NOMO-1 treated with dmso at 0.1 percent for 144 hours (cell line): ENCODE measurements around the gene SPZ1.
"Not testable (repeated sequence)": the region's sequence is repeated elsewhere in the genome, so short reads cannot be mapped to it uniquely, and the experiment has no call there.

ENCODE experiments used
- DNase-seq: peaks from one replicate; lab custom pipeline; 2025; ENCODE audit not compliant: unreplicated experiment; lab: John Stamatoyannopoulos, UW

Gene SPZ1

DNA sequence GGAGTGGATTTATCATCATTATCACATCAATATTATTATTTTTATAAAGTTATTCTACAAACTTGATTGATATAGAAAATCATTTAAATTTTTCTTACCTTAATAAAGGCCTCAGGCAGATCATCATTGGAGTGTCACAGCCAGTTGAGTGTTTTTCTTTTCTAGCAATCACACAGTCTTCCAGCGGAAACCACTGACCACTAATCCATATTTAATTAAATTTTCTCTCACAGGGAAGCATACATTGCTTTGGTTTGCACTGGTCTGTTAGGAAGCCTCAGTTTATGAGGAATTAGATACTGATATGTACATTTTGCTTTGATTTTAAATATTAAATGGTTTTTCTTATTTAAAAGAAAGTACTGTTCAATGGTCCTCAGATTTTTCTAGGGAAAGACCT lies 6.7 kb downstream of the SPZ1 start:
- DNase-seq = no peak

DNA sequence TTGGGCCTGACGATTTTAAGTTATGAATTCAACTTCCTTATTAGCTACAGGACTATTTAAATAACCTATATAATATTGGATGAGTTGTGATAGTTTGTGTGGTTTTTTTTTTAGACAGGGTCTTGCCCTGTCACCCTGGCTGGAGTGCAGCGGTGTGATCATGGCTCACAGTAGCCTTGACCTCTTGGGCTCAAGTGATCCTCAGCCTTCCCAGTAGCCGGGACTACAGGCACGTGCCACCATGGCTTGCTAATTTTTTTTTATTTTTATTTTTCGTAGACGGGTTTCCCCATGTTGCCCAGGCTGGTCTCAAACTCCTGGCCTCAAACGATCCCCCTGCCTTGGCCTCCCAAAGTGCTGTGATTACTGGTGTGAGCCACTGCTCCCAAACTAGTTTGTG lies 17.6 kb downstream of the SPZ1 start:
- no peak for DNase-seq

GRCh38 chr5:80339116-80339515 lies 19.3 kb downstream of the SPZ1 start:
- no peak for DNase-seq

DNA sequence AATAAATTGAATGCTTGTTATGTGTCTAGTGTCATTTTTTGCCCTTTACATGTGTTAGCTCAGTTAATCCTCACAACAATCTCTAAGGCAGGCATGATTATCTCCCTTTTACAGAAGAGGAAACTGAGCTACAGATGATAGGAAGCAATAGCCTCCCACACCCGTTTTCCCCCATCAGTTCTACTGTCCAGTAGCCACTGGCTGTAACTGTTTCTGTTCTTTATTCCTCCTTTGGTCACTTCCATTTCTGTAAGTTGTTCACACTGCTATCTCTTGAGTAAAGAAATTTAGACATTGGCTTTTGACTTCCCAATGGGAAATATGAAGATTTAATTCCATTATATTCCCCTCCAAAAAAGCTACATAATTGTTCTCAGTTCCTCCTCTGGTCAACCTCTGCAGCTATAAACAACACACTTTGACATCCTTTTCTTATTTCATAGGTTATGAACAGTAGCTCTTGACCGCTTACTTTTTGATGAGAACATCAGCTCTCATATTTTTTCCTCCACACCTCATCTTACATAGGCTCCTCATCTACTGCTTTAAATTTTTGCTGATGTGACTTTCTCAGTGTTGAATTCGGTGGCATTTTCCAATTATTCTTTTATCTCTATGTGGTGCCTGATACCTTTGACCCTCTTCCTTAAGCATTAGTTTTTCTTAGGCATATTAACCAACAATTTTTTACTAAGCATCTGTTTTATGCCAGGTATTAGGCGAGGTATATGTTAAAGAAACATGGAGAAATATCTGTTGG lies 21.4 kb downstream of the SPZ1 start:
- DNase-seq = no peak

DNA sequence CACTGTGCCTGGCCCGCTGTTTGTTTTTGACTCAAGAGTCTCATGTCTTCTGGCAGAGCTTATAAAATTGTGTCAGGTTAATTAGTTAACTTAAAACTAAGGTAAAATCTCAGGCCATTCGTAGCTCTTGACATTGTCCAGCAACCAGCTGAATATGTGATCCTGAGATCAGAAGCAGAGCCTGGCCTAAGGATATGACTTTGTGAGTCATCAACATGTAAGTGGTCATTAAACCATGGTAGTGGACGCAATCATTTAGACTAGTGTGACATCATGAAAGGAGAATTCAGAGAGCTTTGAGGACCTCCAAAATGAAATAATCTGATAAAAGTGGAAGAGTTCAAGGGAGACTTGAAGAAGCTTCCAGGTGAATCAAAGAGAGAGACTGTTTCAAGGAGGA lies 23.3 kb downstream of the SPZ1 start:
- DNase-seq = no peak

GRCh38 chr5:80346055-80346454 lies 26.3 kb downstream of the SPZ1 start:
- DNase-seq = peak; percentile 37

DNA sequence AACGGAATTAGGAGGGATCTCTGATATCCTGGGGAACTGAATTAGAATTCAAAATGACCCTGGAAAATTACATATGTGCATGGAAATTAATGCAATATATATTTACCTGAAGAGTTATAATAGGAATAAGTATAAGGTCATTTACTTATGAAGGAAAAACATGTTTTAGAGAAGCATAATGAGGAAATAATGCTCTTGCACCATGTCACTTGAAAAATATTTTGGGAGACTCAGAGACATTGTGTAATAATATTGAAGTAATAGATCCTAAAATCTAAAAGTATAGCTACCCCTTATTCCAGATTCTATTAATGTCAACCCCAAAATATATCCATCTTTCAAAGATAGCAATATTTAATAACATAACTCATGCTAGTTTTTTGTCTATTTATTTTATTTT lies 28.4 kb downstream of the SPZ1 start:
- peak; percentile 5 for DNase-seq

DNA sequence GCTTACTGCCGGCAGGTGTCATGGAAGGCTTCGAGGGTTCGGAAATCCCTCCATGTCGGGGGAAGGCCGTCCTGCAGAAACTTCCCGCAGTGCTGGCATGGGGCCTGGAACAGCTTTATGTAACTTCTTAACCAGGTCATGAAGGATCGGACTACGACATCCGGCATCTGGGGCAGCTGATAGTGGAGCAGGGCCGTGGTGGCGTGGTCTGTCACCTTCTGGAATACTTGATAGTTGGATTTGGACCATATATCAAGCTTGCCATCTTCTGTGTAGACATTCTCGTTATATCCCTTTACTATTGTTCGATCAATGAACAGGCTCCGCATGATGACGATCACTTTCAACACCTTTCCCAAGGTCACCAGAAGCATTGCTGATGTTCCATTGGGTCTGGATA lies 31.2 kb downstream of the SPZ1 start:
- DNase-seq = not testable (repeated sequence)

GRCh38 chr5:80355686-80356085 lies 35.9 kb downstream of the SPZ1 start:
- DNase-seq = no peak

DNA sequence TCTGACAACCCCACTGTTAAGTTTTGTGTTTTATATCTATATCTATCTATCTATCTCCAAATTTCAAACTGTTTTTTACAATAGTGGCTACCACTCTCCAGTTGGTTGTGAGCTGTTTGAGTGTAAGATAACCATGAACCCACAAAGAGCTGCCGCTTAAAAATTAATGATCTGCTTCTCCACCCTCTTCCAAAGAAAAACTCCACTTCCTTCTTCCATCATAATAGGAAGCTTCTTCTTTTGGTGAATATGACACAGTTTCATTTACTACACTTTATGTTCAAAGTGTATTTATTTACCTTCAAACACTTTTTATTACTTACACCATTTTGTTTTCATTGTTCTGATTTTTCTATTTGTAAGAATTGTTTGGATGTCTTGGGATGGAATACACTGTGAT lies 37.9 kb downstream of the SPZ1 start:
- DNase-seq = no peak

DNA sequence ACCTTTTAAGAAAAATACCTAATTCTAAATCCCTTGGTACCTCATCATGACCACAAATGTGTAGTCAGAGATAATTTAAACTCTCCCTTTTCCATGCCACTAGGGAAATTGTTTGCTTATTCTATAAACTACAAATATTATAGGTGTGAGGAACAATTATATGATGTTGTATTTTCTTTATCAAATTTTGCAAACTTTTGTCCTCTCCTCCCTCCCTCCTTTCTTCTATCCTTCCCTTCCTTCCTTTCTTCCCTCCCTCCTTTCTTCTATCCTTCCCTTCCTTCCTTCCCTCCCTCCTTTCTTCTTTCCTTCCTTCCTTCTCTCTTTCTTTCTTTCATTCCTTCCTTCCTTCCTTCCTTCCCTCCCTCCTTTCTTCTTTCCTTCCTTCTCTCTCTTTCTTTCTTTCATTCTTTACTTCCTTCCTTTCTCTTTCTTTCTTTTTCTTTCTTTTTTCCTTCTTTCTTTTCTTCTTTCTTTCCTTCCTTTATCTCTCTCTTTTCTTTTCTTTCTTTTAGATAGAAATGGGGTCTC lies 41.2 kb downstream of the SPZ1 start:
- DNase-seq = no peak

DNA sequence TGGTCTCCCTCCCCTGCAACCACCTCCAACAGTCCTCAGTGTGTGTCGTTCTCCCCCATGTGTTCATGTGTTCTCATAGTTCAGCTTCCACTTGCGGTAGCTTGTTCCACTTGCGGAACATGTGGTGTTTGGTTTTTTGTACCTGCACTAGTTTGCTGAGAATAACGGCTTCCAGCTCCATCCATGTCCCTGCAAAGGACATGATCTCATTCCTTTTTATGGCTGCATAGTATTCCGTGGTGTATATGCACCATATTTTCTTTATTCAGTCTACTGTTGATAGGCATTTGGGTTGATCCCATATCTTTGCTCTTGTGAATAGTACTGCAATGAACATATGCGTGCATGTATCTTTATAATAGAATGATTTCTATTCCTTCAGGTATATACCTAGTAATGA lies 45.1 kb downstream of the SPZ1 start:
- no peak for DNase-seq

- DNase-seq = no peak
Measured at GRCh38 chr5:80368661-80369480, 49.1 kb downstream of the SPZ1 start.

DNA sequence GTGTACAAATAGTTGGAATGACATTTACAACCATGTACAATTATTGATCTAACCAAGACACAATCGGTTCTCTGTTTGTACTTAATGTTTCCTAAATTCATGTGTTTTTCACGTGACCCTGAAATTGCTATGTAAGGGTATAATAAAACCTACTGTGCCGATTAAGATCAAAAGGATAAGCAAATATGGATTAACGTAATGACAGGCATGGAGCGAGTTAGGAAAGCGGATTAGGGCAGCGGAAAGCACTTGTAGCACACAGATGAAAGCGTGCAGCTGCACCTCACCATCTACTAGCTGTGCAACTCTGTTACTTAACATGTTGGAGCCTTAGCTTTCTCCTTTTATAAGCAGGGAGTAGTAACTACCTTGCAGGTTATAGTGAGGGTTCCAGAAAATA lies 49.7 kb downstream of the SPZ1 start:
- no peak for DNase-seq

- DNase-seq = no peak
Measured at GRCh38 chr5:80370390-80370789, 50.6 kb downstream of the SPZ1 start.
